ENCODE data around the gene PELI2.
A peak's percentile ranks its signal among the peaks of the same experiment; 100 is the strongest.

The PELI2 gene

DNA sequence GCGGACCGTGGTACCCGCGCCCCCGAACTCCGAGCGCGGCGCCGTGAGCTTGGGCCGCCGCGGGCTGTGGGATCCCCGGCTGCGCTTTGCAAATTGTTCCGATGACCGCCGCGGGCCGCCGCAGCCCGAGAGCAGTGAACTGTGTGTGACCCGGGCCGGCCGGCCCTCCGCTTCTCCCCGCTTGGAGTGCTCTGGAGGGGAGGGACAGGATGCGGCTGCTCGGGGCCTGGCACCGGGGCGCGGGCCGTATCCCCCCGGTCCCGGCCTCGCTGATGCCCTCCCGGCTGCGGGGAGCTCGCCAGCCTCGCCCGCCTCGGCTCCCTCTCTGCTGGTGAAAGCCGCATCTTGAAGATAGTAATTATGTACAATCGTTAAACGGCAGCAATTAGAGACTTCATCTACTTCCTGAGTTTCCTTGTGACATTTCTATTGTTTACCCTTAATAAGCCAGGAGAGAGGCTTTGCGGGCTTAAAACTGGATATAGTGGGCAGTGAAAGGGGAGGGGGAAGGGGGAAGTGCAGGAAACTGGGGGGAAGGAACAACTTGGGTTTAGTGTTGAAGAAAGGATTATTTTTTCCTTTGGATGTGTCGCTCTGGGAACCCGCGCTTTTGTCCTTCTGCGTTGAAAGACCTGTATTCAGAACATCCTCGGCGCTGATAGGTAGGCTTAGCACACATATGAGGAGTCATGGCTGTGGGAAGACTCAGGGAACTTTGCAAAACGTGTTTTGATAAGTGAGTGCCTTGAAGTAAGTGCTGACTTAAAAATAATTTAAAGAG lies 1.2 kb downstream of the PELI2 start:
- peak; percentile 75 for DNase-seq

DNA sequence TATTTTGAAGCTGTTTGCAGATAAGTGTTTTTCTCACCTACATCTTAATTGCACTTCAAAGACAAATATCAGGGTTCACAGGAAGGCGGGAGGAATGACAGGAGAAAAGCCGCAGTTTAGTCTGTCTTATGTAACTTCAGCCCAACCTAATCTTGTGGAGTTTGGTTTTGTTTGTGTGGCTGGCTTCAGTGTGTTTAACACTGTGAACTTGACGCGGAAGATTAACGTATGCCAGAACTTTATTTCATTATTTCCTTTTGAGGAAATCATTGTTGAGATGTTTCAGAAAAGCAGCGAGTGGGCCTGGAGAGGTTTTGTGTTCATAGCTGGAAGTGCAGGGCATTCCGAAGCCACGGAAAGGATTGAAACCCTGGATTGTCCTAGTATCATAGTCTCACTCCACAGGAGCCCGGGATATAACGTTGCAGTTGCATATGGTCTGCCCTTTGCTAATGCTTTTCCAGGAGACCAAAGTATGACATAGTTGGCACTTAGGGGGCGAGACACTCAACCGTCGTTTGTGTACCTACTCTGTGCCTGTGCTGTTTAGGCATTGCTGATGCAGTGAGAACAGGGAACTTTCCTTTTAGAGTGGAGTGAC lies 2.0 kb downstream of the PELI2 start:
- peak; percentile 30 for DNase-seq

DNA sequence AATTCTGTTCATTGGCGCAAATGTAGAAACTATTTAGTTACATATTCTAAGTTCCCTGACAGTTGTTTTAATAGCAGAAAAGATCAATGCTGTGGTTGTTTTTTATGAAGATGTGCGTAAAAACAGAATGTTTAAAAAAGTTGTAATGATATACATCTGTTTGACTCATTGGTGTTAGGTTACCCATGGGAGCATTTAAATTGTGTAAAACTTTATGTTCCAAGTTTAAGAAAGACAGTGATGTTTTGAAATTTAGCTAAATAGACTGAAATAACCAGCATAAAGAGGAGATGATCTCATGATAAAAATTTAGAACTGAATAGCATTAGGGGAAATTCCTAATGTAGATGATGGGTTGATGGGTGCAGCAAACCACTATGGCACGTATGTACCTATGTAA lies 3.6 kb downstream of the PELI2 start:
- no peak for DNase-seq

DNA sequence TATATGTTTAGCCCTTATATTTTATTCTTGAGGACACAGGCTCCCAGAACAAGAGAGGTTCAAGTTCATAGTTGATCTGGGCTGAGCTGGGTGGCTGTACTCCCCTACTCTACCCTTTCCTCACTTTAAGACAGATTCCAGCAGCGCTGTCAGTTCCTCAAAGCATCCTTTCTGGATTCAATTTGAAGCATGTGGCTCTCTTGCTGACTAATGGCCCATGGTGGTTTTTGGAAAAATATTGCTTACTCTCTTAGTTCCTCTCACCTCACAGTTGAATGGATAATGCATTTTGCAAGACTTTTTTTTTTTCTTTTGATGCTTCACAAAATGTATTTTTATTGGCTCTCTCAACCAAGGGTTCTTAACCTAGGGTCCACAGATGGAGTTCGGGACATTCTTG lies 4.1 kb downstream of the PELI2 start:
- no peak for DNase-seq

DNA sequence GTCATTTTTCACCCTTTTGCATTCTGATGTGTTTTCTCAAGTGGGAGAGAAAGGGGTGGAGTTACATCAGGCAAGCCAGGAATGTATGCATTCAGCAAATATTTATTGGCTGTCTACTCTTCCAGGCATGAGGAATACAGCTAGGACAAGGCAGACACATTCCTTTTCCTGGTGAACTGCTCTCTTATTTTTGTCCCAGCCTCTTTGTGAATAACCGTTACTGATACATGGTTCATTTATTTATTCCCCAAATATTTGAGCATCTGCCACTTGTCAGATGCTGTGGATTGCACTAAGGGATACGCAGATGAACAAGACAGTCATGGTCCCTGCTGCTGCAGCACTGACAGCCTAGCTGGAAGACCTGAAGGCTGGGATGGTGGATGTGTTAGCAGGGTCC lies 6.1 kb downstream of the PELI2 start:
- DNase-seq: no peak

DNA sequence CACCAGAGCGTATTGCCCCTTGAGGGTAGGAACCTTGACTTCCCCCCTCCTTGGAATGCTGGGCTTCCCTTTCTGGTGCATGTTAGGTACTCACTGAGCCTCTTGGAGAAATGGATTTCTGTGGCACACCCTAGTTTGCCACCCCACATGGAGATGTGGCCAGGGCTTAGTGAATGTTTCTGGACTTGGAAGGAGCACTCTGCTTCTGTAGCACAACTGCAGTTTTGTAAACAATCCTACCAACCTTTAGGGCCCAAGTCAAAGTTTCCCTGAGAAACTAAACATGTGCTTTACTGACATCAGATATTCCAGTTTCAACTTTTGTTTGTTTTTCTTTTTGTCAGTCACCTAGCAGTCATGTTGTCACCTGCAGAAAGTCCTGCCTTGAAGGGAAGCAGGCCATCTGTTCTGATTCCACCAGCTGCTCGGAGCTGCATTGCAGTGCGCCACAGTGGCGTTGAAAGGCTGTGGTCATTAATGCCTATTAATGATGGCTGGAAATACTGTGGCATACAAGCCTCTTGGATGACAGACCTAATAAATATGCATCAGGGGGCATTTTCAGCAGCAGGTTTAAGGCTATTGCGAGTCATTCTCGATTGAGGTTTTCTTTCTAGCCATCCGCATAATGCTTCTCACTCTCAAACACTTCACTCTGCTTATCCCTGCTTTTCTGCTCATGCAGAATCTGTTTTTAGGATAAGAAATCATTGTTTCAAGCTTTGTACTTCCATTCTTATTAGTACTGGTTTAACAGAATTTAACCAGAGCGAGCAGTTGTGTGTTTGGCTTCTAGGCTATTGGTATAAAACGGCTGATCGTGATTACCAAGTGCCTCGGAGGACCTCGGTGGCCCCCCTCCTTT lies 7.8 kb downstream of the PELI2 start:
- peak; percentile 78 for DNase-seq

DNA sequence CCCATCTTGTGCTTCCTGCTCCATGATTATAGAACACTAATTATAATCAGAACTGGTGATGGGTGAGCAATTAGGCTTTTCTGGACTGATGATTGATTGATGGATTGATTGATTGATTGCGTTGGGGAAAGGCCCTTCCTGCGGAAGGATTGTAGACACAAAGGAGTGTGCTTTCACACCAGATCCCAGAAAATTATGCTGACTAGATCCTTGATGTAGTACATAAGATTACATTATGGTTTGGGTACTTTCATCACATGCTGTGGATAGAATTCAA lies 8.4 kb downstream of the PELI2 start:
- no peak for DNase-seq

DNA sequence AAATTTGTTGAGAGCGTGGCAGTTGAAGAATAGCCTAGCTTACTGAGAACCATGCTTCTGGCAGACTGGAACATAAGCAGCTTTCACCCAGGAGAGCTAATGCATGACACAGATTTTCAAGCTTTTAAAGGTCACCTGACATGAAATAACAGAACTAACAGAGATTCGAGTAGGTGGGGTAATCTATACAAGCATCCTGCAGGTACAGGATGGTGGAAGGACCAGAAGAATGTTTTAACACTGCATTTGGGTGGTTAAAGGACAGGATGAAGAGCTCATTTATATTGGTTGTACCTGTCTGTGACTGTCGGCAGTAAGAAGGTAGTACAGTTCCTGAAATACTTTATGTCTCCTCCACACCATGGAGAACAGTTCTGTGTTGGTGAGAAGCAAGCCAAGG lies 8.9 kb downstream of the PELI2 start:
- no peak for DNase-seq

DNA sequence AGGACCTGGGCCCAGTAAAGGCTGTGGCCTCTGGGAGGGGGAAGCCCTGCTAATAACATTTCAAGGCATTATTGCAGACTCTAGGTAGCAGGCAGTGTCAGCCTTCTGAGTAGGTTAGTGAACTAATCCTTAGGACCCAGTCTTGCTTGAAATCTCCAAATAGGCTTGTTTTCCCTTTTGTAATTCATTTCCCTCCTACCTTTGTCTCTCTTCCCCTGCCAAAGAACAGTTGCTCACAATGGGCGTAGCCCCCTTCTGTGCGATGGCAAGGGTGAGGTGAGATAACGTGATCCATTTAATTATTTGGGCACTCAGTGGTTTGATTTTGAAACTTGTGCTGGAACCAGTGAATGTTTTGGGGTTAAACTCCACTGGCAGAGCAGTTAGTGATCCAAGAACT lies 10.9 kb downstream of the PELI2 start:
- DNase-seq: no peak

DNA sequence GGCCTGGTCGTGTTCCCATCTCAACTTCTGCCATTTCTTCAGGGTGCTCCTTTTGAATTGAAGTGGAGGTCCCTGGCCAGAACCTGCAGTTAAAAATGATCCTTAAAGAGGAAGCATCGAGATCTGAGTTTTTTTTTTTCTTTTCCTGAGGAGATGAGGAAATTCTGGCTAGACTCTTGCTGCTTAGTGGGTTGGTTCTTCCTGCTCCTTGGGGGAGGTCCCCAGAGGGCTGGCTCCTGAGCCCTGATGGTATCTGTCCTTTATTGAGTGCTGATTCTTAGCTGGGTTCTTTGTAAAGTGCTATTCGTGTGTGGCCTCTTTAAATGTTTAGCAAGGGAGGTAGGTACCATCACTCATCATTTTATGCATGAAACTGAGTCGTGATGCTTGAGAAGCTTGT lies 11.7 kb downstream of the PELI2 start:
- DNase-seq: no peak

DNA sequence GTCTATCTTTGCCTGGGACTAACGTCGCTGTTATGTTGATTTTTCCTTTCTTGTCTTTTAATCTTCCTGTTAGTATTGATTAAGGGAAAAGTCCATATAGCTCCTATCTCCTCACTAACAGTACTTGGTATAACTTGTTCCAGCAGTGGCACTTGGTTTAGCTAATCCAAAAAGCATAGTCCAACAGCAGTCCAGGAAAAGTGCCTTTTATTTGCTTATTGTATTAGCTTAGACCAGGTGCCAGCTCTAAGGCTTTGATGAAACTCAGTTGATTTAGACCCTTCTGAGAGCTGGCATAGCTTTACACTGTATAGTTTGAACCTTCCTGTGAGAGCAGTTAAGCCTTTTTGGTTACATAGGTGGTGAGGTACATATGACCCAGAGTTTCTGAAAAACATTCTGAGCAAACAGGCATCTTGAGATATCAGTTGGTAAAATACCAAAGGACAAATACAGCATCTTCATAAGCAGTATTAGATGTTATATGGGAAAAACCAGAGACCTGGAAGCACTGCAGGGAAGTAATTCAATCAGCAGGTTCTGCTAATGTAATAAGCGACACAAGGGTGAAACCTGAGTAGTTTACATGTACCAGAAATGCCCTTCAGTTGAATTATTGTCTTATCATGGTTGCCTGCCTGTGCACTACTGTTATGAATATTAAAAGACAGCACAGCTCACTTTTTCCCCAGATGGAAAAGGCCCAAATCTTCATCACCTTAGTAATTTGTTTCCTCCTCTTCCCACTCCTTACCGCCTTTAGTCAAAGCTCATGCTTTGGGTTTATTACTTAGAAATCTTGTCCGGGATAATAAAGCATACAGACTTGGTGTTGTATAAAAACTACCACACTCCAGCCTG lies 13.0 kb downstream of the PELI2 start:
- no peak for DNase-seq

DNA sequence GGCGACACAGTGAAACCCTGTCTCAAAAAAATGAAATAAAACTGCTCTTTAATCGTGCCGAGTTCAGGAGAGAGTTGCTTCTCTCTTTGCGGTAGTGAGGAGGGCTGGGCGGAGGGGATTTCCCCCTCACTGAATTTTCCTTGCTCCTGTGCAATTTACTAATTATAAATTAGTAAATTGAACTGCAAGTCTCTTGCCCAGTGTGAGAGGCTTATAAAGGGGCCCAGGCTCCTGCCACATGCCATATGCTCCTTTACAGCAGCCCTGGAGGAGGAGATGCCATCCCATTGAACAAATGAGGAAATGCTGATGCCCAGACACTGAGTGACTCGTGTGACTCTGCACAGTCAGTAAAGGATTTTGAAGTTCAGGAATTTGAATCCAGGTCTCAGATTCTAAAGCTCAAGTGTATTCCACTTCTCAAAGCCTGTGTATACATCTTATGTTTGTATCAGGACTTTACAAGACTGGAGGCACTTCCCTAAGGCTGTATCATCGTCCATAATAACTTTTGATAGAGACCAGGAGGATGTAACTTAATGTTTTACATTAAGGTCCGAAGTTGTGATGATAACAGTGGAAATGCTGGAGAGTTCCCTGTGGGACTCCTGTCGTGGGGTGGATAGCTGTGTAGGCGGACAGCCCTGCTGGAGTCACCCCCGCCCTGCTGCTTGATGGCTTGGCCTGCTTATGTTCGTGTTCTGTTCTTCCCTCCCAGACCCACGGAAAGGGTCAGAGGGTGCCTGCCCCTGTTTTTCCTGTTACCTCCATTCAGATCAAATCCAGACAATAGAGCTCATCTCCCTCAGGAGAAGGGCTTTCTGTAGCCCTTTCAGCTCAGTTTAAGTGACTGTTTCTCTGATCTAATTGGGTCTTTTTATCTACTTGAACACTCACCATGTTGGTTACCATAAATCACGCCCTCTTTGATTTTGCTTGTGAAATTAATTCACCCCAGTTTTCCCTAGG lies 13.9 kb downstream of the PELI2 start:
- DNase-seq: no peak

DNA sequence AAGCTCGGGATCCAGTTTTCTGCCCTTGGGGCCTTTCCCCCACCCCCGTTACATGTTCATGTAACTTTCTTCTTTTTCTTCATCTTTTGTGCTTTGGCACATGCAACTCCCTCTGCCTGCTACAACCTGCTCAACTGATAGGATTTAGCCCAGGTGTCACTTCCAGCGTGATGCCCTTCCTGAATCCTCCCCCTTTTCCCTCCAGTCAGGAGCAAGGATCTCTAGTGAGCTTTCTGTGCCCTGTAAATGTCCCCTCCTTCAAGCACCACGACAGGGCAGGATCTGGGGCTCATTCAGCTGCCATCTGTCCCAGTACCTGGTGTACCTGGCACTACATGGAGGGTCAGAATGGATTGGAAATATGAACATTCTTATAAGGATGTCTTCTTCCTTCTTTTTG lies 15.3 kb downstream of the PELI2 start:
- no peak for DNase-seq

DNA sequence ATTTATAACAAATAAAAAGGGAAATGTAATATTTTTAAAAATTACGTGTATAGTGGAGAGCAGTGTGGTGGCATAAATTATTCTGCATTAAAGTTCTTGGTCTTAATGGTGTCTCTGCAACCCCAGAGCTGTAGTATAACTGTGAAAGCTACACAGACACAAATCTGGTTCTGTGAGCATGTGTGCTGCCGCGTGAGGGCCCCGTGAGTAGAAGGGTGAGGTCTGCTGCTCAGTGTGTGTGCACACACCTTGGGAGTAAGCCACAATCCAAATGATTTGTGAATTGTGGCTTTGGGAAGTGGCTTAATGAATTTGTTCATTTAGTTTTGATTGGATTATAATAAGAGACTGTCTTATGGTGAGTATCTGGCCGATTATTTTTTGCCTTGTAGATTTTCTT lies 16.8 kb downstream of the PELI2 start:
- no peak for DNase-seq

DNA sequence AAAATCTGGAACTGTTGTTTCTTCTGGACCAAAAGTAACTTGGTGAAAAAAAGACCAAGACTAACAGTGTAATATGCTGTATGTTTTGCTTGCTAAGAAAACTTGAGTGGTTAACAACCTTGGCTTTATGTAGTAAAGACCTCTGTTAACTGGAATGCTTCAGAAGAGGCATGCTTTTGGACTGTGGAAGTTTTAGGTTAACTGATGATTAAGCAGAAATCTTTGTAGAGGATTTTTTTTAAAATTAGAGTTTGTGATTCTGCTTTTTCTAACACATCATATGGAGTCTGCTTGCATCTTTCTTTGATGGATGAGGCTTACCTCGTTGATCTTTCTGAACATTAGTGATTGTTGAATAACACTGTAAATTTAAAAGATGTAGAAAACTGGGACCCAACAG lies 17.5 kb downstream of the PELI2 start:
- DNase-seq: no peak

DNA sequence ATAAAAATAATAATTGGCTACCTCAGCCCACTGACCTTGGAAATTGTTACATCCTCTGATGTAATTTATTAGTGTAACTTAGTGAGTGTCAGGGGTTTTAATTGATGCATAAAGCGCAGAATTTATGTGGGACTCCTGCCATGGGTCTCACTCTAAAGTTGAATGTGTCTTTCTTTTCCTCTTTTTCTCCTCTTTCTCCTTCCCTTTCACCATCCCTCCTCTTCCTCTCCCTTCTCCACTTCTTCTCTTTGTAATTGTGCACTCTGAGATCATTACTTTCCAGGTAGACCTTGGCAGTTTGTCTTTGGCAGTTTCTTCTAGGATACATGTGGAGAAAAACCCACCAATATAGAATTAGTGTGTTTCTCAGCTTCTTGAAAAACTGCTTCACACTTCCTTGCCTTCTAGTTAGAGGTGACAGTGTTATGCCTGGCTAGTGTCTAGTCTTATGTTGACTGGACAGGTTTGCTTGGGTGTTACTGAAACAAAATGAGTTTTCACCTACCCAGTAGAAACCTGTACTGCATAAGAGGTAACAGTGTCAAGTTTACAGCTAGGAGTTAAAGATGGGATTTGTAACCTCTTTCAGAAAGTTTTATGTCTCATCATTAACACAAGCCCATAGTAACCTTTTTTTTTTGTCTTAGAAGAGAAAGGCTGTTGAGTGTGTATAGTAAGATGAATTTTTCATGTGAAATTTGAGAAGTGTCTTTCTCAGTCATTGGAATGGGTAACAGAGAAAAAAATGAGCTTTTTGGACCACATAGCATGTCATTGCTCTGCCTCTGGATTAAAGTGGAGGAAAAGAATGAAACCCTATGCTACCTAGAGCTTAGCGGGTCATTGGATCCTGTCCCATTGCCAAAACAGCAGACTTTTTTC lies 18.6 kb downstream of the PELI2 start:
- DNase-seq: no peak

DNA sequence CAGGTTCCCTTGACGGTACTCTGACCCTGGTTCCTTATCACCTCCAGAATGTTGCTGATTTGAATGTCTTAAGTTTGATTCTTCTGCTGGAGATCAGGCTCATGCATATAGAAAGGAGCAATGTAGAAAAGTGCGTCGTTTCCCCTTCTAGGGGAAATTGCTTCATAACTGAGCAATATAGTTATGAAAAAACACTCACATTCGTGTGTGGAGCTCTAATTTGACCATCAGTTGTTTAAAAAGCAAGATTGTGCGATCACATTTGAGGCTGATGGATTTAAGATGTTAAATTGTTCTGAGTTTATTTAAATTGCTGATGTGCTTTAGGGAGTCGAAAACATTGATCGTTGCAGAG lies 19.2 kb downstream of the PELI2 start:
- no peak for DNase-seq

DNA sequence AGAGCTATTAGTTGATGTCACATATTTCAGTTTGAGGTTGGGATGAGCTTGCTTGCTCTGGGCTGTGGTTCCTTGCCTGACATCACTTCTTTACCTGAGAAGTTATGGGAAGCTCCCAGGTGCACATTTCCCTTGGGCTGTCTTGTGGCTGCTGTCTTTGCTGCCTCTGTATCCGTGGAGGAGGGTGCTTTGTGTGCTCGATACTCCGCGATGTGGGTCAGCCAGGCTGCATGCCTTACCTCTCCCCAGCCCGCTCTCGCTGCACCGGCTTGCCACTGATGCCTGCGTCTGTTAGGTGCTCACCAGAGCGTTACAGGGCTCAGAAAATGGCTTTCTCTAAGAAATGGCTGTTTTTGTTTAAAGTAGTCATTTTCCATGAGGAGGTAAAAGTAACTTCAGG lies 19.6 kb downstream of the PELI2 start:
- DNase-seq: no peak

DNA sequence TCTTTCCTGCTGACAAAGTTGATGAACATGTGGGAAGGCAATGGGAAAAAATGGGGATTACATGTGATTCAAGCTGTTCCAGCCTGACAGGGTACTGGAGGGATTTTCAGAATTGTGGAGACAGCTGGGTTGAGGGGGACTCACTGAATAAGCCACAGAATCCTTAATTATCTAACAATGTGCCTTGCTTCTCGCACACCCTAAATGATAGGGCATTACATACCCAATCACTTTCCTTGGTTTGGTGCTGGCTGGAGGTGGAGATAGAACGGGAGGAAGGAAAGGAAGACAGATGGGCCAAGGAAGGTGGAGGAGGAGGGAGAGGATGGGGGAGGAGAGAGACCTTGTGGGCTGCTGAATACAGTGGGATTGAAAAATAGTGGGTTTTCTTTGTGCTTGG lies 20.7 kb downstream of the PELI2 start:
- no peak for DNase-seq

DNA sequence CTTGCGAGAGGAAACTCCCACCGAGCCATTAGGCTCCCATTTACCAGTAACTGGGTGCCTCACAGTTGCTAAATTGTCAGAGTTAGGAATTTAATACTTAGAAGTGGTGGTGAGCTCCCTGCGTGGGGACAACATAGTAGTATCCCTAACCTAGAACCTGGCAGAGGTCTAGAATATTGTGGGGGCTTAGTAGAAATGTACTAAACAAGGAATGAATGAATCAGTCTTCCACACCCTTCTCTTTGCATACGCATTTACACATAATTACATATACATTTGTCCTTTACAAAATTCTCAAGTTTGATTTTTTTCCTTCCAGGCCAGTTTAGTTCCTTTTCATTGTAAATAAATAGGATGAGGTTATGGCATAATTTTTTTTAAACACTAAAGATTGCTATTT lies 24.1 kb downstream of the PELI2 start:
- DNase-seq: no peak

DNA sequence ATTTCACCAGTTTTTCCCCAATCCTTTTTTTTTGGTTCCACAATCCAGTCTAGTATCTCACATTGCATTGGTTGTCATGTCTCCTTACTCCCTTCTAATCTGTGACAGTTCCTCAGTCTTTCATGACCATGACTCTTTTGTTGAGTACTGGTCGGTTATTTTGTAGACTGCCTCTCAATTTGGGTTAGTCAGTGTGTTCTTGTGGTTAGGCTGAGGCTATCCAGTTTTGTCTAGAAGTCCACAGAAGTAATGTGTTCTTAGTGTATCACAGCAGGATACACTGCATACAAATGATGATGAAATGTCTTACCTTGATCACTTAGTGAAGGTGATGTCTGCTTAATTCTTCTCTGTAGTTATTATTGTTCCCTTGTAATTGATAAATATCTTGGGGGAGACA lies 24.8 kb downstream of the PELI2 start:
- DNase-seq: no peak

Measured in NCI-H1105 treated with DMSO at 0.1 percent for 48 hours (cell line).